ENCODE results near the gene SNAP47.
A peak's percentile ranks its signal among the peaks of the same experiment; 100 is the strongest.

The SNAP47 gene

DNA sequence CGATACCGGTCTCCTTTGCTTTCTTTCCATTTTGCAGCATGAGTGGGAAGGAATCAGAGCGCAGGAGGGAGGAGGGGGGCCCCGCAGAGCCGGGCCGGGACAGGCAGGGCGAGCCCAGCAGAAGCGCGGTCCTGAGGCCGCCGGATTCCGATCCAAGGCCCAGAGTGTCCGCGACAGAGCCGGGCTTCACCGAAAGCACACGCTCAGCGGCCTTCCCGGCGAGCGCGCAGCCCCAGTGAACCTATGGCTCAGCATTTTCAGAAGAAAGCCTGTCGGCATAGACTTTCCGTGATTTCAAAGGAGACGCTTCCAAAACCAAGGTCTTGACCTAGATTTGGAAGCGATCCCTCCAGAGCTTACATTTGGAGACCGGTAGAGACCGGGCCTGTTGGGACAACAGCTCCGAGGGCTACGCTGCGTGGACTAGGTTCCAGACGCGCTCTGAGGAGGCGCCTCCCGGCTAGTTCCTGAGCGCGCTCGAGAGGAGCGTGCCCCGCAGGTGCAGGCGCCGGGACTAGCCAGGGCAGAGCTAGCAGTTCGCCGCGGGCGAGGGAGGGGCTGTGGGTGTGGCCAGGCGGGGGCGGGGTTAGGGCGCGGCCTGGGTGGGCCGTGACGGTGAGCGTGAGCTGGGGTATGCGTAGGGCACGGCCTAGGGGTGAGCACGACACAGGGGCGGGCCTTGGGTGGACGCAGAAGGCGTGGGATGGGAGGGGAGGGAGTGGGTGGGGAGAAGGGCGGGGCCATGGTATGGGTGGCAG is 52.5 kb downstream of the SNAP47 start:
- peak; percentile 88 for DNase-seq

DNA sequence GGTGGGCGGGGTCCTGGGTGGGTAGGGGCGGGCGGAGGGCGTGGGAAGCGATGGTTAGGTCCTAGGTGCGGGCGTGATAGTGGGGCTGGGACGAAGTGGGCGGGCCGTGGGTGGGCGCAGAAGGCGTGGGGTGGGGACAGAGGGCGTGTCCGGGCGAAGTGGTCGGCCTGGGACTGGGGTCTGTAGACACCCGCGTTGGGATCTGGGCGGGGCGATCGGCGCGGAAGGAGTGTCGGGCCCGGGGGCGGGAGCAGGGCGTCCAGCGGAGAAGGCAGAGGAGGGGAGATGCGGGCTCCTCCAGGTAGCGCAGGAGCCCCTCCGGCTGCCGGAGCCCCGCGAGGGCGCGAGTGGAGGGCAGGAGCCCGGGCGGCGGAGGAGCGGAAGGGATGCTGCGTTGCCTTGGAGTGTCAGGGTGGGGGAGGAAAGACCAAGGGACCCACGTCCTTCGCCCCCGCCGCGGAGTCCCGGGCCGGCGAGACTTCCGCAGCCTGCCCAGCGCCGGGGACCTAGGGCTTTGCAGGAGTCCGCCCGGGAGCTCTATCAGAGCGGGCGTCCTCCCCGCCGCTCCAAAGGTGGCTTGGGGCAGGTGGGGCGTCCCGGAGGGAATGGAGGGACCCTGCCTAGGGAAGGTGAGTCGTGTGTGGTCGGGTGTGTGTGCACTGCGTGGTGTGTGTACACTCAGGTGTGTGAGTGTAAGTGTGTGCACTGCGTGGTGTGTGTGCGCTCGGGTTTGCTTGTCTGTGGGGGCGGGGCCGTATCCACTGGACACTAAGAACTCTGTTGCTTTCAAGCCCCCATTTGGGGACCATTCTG is 53.2 kb downstream of the SNAP47 start:
- DNase-seq = peak; percentile 67

GRCh38 chr1:227789084-227790033 is 54.1 kb downstream of the SNAP47 start:
- no peak for DNase-seq

GRCh38 chr1:227790034-227790400 is 54.8 kb downstream of the SNAP47 start:
- DNase-seq = no peak

- no peak for DNase-seq
These were observed 55.6 kb downstream of the SNAP47 start for GRCh38 chr1:227790868-227791267.

- no peak for DNase-seq
These were observed 56.3 kb downstream of the SNAP47 start for GRCh38 chr1:227791425-227792143.

DNA sequence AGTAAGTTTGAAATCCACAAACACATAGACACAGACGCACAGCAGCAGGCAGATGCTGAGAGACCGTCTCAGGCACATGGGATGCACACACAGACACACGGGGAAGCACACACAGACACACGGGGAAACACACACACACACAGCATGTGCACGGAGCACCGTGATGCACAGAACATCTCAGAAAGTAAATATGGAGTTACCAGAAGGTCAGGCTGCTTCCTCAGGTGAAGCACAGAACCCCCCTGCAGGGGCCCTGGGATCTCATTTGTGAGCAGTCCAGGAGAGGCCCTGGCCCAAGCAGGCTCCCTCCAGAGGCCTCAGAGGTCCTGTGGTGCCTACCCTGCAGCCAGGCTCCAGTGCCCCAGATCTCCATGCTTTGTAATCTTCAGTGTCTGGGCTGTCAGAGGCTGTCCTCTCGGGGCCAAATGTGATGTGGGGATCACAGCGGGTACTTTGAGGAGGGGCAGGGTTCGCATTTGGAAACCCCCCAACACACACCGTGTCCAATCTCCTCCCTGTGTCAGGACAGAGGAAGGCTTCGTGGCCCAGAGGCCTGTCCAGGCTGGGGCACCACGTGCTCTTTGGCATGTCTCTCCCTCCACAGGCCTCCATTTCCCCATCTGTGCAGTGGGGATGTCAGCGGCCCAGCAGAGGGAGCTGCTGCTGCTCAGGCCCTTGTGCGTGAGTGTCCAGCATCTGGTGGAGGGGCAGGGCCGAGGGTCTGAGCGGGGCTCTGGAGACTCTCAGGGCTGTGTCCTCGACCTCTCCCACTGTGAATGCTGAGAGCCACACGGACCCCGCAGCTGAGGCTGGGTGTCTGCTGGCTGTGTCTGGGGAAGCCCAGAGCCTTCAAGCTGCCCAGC is 57.2 kb downstream of the SNAP47 start:
- no peak for DNase-seq

DNA sequence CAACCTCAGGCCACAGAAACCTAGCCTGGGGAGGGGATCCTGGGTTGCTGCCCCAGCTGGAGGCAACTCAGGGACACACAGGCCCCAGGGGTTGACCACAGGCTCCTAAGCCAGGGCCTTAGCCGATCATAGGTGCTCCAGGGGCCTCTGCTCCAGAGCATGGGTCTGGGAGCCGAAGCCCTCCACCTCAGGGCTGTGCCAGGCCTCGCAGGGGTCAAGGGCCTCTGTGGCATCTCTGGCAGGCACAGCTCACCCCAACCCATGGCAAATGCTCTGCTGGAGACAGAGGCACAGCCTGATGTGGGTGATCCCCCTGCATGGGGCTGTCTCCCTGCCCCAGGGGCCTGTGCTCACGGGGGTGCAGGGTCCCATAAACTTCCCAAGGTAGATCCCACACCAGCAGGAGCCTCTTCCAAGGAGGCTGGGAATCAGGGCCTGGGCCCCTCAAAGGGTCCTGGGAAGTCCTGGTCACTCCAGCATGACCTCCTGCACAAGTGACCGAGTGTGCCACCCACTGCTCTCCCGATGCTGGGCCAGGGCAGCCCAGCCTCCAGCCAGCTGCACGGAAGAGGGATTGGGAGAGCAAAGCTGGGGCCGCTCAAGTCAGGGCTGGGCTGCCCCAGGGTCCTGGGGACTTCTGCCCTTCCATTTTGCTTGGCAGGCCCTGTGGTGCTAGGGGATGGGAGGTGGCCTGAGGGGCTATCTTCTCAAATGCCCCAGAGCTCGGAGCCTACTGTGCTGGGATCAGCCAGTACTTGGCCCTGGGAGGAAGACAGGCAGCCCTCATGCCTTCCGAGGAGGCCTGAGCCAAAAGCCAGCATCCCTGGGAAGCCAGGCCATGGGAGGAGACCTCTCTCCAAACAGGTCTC is 58.1 kb downstream of the SNAP47 start:
- DNase-seq = no peak

GRCh38 chr1:227793948-227794816 is 58.9 kb downstream of the SNAP47 start:
- DNase-seq = no peak

DNA sequence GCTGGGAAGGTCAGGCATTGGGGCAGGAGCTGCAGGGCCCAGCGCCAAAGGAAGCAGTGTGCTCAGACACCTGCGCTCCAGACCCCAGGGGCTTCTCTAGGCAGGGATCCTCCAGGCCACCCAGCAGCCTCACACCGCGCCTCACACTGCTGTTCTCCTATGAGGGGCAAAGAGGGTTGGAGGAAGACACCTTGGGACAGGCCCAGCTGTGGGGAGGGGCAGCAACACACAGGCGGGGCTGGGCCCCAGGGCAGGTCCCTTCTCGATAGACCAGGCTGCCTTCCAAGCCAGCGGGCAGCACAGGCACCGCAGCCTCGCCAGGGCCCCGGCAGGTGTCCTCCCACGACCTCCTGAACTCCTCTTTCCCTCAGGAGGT is 59.6 kb downstream of the SNAP47 start:
- no peak for DNase-seq

DNA sequence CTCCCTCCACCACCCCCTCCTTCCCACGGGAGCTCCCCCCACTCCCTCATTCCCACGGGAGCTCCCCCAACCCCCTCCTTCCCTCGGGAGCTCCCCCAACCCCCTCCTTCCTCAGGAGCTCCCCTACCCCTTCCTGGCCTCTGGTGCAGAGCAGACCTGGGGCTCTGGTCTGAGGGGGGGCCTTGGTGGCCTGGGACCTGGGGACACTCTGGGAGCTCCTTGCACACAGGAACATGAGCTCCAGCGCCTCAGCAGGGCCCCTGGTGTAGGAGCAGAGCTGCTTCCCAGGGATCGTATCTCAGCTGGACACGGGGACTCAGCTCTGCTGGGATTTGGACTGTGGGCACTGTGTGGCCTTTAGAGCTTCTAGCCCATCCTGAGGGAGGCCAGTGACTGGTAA is 60.5 kb downstream of the SNAP47 start:
- no peak for DNase-seq

DNA sequence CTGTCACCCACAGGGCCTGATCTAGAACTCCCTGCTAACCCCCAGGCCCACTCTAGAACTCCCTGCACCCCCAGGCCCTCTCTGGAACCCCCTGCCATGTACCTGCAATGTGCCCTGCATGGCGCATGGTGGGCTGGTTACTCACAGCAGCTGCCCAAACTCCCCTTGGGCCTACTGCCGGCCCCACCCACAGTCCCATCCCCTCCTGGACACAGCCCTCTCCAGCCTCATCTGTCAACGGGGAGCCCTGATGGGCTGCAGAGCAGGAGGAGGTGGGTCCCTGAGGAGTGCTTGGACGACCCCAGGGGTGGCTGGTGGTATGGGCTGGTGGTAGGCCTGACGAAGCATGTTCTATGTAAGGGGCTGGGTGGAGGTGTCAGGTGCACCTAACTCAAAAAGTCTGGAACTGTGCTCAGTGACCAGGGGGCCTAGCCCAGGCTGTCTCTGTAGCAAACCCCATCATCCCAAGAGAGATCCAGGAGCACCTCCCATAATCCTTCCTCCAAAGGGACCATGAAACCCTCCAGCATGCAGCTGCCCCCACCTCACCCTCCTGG is 61.2 kb downstream of the SNAP47 start:
- no peak for DNase-seq

DNA sequence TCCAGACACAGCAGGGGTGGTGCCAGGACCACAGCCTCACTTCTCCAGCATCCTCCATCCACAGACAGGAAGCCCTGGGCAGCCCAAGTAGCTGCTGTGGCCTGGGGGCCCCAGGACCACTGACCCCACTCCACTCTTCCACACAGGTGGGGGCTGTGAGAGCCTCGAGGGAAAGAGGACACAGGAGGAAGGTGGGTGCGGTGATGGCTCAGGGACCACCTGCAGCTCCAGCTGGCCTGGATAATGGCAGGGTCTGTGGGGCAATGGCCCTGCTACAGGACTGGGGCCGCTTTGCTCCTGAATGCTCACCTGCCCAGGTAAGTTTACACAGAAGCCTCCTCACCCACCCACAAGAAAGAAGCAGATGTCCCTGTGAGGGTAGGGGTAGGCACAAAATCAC is 61.9 kb downstream of the SNAP47 start:
- no peak for DNase-seq

- no peak for DNase-seq
These were observed 62.4 kb downstream of the SNAP47 start for GRCh38 chr1:227797625-227798024.

DNA sequence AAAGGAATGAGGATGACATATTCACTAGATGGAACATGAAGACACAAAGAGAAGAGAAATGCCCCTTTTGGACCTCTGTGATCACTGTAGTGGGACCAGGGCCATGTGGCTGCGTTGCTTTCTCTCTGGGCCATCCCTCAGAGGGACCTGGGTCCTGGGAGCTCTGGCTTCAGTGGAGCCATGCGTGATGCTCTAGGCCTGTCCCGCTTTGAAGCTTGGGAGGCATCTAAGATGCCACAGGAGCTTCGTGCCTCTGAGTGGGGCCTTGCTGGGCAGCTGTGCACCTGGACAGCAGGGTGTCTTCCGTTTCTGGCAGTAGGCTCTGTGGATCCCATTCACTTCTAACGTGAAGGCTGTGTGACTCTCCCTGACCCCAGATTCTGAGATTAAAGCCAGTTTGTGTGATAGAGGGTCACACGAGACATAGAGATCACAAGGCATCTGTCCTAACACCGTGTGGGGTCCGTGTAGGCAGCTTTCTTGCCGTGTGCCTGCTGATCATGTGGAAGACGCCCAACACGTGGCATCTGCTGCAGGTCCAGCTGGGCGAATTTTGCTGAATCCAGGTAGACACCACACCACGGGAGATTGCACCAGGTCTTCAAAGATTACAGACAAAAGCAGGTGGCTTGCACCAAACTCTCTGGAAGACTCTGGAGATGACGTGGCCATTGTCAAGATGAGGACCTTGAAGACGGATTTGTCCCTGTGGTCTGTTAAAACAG is 63.0 kb downstream of the SNAP47 start:
- DNase-seq = no peak

DNA sequence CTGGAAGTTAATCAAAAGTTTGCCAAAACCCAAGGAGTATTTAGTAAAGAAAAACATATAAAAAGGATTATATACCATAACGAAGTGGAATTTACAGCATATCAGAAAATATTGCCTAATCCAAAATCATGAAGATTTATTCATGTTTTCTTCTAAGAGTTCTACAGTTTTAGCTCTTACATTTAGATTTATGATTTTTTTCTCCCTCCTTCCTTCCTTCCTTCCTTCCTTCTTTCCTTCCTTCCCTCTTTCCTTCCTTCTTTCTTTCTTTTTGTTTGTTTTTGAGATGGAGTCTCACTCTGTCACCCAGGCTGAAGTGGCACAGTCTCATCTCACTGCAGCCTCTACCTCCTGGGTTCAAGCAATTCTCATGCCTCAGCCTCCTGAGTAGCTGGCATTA is 64.5 kb downstream of the SNAP47 start:
- DNase-seq = no peak

GRCh38 chr1:227803933-227804332 is 68.7 kb downstream of the SNAP47 start:
- DNase-seq = no peak

DNA sequence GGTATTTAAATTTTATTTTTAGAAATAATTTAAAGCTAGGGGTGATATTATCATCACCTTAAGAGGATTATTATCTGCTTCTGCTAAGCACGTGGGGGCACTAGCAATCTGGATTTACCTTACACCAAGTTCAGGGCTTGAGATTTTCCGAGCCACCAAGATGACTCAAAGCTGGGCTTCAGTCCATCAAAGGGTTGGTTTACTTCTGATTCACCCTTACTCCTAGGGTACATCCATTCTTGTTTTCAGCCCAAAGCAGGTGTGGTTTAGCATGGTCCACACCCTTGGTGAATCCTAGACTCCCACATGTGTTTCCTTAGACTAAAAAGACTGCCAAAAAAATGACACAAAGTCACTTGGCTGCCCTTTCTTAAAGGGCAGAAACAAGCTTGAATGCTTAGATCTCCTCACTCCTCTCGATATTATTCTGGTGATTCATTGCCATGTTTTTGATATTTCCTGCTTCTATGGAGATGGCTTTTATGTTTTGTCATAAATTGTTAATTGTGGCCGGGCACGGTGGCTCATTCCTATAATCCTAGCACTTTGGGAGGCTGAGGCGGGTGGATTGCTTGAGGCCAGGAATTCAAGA is 70.5 kb downstream of the SNAP47 start:
- DNase-seq = no peak
